Bronchial epithelial cell (primary cell): ENCODE measurements around the gene CC2D1B. TPM values are rescaled to one million over a fixed set of nuclear protein-coding genes. Genes with fewer than 3 reads are reported as not detected.

Source experiments
- DNase-seq: peaks from one replicate; pipeline ENCODE4 v3.0.0-alpha.2; 2010; ENCODE audit warnings: low read depth
- FAIRE-seq: peaks from 2 replicates; lab custom pipeline; 2011; peaks lifted over from hg19 to GRCh38; lab: Jason Lieb, UNC
- H3K27me3 ChIP-seq: 2 replicates; pipeline ENCODE4 v1.5.1; 2011; ENCODE audit warnings: low read length; ENCODE audit not compliant: control insufficient read depth, insufficient read depth
- H3K36me3 ChIP-seq: 2 replicates; pipeline ENCODE4 v1.5.1; 2011; ENCODE audit warnings: low read length; ENCODE audit not compliant: control insufficient read depth, insufficient read depth
- H3K4me3 ChIP-seq: 2 replicates; pipeline ENCODE4 v1.5.1; 2011; ENCODE audit warnings: mild to moderate bottlenecking, low read depth, low read length, control low read depth
- CTCF ChIP-seq: IDR thresholded peaks from 2 replicates; pipeline ENCODE4 v1.5.1; 2011; ENCODE audit warnings: mild to moderate bottlenecking, moderate library complexity, low read length, control low read depth, inconsistent platforms; ENCODE audit not compliant: insufficient read depth, severe bottlenecking
- total RNA-seq: library from RNA; depleted of rRNA; stranded (reverse); fragments of >200 nt; gene quantifications from 2 replicates; pipeline ENCODE4 v1.2.1, GENCODE V29; 2014

Gene CC2D1B
- total RNA-seq, 1 donor from 2014 or later: 32.4 TPM

- Histone ChIP-seq H3K4me3 (peak overlapping the region; percentile 85), H3K27me3 (no peaks in the 10 kb centered on the region), H3K36me3 (peaks cover 5% of the 10 kb centered on the region)
- FAIRE-seq: no peak
- peak; percentile 87 for DNase-seq
- no peak for TF ChIP-seq CTCF
Observed at GRCh38 chr1:52403566-52404115, 37.6 kb upstream of the CC2D1B start.

- no peak overlapping the region for H3K4me3 ChIP-seq
- peaks cover 3% of the 10 kb centered on the region for H3K36me3 ChIP-seq
- FAIRE-seq: no peak
Observed at GRCh38 chr1:52402860-52403240, 36.8 kb upstream of the CC2D1B start.

GRCh38 chr1:52400131-52400530 lies 34.1 kb upstream of the CC2D1B start:
- FAIRE-seq (no peak), DNase-seq (peak; percentile 67)
- H3K27me3 ChIP-seq: no peaks in the 10 kb centered on the region
- no peaks in the 10 kb centered on the region for H3K36me3 ChIP-seq
- no peak overlapping the region for H3K4me3 ChIP-seq
- no peak for TF ChIP-seq CTCF

More at GRCh38 chr1:52402860-52403240, 36.8 kb upstream of the CC2D1B start:
- DNase-seq: no peak
- no peaks in the 10 kb centered on the region for H3K27me3 ChIP-seq
- TF ChIP-seq CTCF: no peak

GRCh38 chr1:52399629-52400028 lies 33.6 kb upstream of the CC2D1B start:
- DNase-seq (no peak), FAIRE-seq (no peak)
- no peak for TF ChIP-seq CTCF
- no peak overlapping the region for H3K4me3 ChIP-seq
- H3K36me3 ChIP-seq: no peaks in the 10 kb centered on the region
- no peaks in the 10 kb centered on the region for H3K27me3 ChIP-seq

GRCh38 chr1:52393174-52393573 lies 27.2 kb upstream of the CC2D1B start:
- FAIRE-seq (no peak), DNase-seq (no peak)
- Histone ChIP-seq H3K27me3 (no peaks in the 10 kb centered on the region), H3K36me3 (no peaks in the 10 kb centered on the region), H3K4me3 (no peak overlapping the region)
- TF ChIP-seq CTCF: no peak

GRCh38 chr1:52386458-52386857 lies 20.5 kb upstream of the CC2D1B start:
- no peaks in the 10 kb centered on the region for H3K27me3 ChIP-seq
- H3K4me3 ChIP-seq: no peak overlapping the region
- H3K36me3 ChIP-seq: no peaks in the 10 kb centered on the region
- no peak for TF ChIP-seq CTCF
- DNase-seq: peak; percentile 15
- FAIRE-seq: no peak
